Uterus (tissue), 4 donors: ENCODE data around the gene STAB2. TPM values are rescaled to one million over a fixed set of nuclear protein-coding genes. Genes with fewer than 3 reads are reported as not detected.

ENCODE experiments used
- DNase-seq, 2 donors: peaks; one replicate each; pipeline ENCODE4 v3.0.0-alpha.2; 2019 to 2020
- H3K27ac ChIP-seq, 2 donors: fragments of 200-600 bp; sonication (generic); 1 replicate in 1 of 2; 2 replicates in 1 of 2; pipeline ENCODE4 v1.5.1; 2016 to 2018
- H3K27me3 ChIP-seq, 2 donors: fragments of 200-600 bp; sonication (generic); one replicate each; pipeline ENCODE4 v1.5.1; 2018 to 2019; ENCODE audit warnings: control low read depth in 1 of 2
- H3K36me3 ChIP-seq, 2 donors: fragments of 200-600 bp; sonication (generic); one replicate each; pipeline ENCODE4 v1.5.1; 2019; ENCODE audit warnings: control low read depth in 1 of 2
- H3K4me1 ChIP-seq, 2 donors: fragments of 200-600 bp; sonication (generic); one replicate each; pipeline ENCODE4 v1.5.1; 2018 to 2019; ENCODE audit warnings: control low read depth in 1 of 2
- H3K4me3 ChIP-seq, 2 donors: fragments of 200-600 bp; sonication (generic); 1 replicate in 1 of 2; 2 replicates in 1 of 2; pipeline ENCODE4 v1.5.1; 2018 to 2019; ENCODE audit warnings: mild to moderate bottlenecking in 1 of 2
- H3K9me3 ChIP-seq, 2 donors: fragments of 200-600 bp; sonication (generic); one replicate each; pipeline ENCODE4 v1.5.1; 2019; ENCODE audit warnings: control low read depth in 1 of 2
- POLR2A ChIP-seq, 2 donors: fragments of 450-650 bp; IDR thresholded peaks; one replicate each; pipeline ENCODE4 v1.6.1; 2016; ENCODE audit warnings: antibody characterized with exemption in 2 of 2, mild to moderate bottlenecking in 1 of 2, moderate library complexity in 1 of 2
- intact Hi-C: fragments of 100-400 bp; cut with DNase I; formaldehyde crosslinking; loops from one replicate; pipeline ENCODE4 v1.15.1; 2023; ENCODE audit warnings: low total_unique reads
- total RNA-seq, 4 donors: library from RNA; depleted of rRNA in 3 of 4; stranded (reverse); fragments of >200 nt in 3 of 4; gene quantifications; one replicate each; pipeline versions ENCODE4 v1.1.0 to v1.2.4, GENCODE V29; 2014 to 2023
- TF ChIP-seq, protein P1 (sequence below), 4 experiments: fragments of 200-600 bp in 2 of 4; fragments of 450-650 bp in 2 of 4; sonication (generic) in 2 of 4; IDR thresholded peaks; one replicate each; pipeline ENCODE4 v1.5.1; 2016 to 2019; ENCODE audit warnings: antibody characterized with exemption in 4 of 4, mild to moderate bottlenecking in 2 of 4, moderate library complexity in 1 of 4
- donor health status: DM: yes; HTN: yes; CAD: no.

The STAB2 gene
- total RNA-seq, 4 donors from 2014 or later = 0.21 to 19.4 (median 2.6) TPM; not detected in 1

DNA sequence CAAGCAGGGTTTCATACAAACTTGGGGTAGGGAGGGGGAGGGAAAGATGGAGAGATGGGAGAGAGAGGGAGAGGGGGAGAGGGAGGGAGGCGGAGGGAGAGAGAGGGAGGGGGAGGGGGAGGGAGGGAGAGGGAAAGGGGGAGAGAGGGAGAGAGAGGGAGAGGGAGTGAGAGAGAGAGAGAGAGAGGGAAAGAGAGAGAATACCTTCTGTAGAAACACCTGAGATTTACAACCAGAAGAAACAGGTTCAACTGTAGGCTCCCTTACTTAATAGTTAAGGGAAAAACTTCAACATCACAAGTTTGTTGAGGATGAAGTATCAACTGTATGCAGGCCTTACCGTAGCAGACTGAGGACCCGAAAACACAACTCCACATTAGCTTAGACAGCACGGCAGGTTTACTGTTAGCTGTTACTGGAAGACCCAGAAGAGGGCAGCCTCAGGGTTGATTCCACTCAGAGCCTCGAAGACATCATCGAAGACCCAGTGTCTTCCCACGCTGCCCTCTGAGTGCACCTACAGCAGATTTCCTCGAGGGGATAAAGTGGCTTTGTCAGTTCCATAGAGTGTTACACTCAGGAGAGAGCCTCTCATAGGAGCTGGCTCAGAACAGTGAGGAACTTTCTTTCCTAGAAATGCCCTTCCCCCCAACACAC is 181.5 kb downstream of the STAB2 start:
- peaks cover 0 to 4% of the 10 kb centered on the region in 2 donors for H3K4me1 ChIP-seq
- H3K36me3 ChIP-seq = no peaks in the 10 kb centered on the region
- H3K9me3 ChIP-seq = no peaks in the 10 kb centered on the region
- H3K27me3 ChIP-seq = no peaks in the 10 kb centered on the region
- TF ChIP-seq, protein P1, sequence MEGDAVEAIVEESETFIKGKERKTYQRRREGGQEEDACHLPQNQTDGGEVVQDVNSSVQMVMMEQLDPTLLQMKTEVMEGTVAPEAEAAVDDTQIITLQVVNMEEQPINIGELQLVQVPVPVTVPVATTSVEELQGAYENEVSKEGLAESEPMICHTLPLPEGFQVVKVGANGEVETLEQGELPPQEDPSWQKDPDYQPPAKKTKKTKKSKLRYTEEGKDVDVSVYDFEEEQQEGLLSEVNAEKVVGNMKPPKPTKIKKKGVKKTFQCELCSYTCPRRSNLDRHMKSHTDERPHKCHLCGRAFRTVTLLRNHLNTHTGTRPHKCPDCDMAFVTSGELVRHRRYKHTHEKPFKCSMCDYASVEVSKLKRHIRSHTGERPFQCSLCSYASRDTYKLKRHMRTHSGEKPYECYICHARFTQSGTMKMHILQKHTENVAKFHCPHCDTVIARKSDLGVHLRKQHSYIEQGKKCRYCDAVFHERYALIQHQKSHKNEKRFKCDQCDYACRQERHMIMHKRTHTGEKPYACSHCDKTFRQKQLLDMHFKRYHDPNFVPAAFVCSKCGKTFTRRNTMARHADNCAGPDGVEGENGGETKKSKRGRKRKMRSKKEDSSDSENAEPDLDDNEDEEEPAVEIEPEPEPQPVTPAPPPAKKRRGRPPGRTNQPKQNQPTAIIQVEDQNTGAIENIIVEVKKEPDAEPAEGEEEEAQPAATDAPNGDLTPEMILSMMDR (IDR thresholded peaks at IDR 0.05) = no peak
- no peak for TF ChIP-seq POLR2A (IDR thresholded peaks at IDR 0.05)
- intact Hi-C loops = no loop called here
- H3K27ac ChIP-seq = no peak overlapping the region
- H3K4me3 ChIP-seq = no peak overlapping the region
- DNase-seq = no peak

DNA sequence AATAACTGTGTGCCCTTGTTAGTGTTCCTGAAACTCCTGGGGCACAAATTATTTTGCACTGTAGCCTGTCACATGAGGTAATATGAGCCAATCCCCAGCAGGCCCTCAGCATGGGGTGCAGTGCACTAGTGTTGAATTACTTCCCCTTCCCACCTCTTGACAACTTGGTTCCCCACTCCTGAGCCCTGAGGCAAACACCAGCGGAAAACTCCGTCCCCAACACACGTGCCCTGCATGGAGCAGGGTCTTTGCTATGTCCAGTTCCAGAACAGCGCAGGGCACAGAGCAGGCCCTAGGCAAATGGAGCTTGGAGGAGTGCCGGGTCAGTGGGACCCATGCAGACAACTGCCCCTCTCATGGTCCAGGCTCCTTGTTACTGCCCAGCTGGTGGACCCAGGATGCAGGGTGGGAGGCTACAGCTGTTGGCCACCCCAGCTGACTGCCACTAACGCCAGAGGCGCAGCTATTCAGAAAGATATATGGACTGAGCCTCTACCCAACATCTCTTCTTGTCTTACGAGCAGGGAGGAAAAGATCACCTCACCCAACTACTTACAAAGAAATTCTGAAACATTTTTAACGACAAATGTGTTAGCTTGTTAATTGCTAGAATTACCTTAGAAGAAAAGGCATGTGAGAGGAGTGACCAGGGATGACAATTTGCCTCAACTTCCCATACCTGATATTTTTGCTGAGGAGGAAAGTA is 182.3 kb downstream of the STAB2 start:
- TF ChIP-seq POLR2A (IDR thresholded peaks at IDR 0.05) = no peak
- TF ChIP-seq, protein P1 (IDR thresholded peaks at IDR 0.05) = no peak
- intact Hi-C loops = no loop called here
- no peaks in the 10 kb centered on the region for H3K27me3 ChIP-seq
- no peaks in the 10 kb centered on the region for H3K36me3 ChIP-seq
- no peak overlapping the region for H3K4me3 ChIP-seq
- H3K9me3 ChIP-seq = no peaks in the 10 kb centered on the region
- no peak overlapping the region for H3K27ac ChIP-seq
- no peak for DNase-seq
- H3K4me1 ChIP-seq = peaks cover 0 to 4% of the 10 kb centered on the region in 2 donors

DNA sequence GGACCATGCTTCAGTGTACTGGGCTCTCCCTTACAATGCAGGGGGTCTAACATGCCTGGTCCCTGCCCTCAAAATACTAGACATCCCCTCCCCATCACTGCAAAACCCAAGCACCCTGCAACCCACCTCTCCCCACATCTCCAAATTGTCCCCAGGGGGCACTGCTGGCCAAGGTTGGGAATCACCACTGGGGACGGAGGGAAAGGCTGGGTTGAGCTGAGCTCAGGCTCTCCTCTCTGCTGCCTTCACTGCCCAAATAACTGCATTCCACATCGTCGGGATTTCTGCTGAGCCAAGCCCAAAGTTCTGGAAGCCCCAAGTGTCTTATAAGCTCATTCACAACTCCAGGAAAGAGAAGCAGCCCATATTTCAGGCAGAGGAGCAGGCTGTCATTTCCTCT is 184.4 kb downstream of the STAB2 start:
- TF ChIP-seq, protein P1 (IDR thresholded peaks at IDR 0.05) = peak in 3 of 4 experiments; percentile 48 to 69 (median 61)
- no peak for TF ChIP-seq POLR2A (IDR thresholded peaks at IDR 0.05)
- H3K27me3 ChIP-seq = no peaks in the 10 kb centered on the region
- no peaks in the 10 kb centered on the region for H3K36me3 ChIP-seq
- H3K4me1 ChIP-seq = peaks cover 0 to 4% of the 10 kb centered on the region in 2 donors
- peak overlapping the region in 1 of 2 donors; percentile 4 for H3K27ac ChIP-seq
- H3K9me3 ChIP-seq = no peaks in the 10 kb centered on the region
- intact Hi-C loops = loop anchor here (10.0 kb wide), 1 partner anchor 103 kb away; no protein-coding TSS in a partner anchor
- peak; percentile 52 to 56 for DNase-seq
- no peak overlapping the region for H3K4me3 ChIP-seq

DNA sequence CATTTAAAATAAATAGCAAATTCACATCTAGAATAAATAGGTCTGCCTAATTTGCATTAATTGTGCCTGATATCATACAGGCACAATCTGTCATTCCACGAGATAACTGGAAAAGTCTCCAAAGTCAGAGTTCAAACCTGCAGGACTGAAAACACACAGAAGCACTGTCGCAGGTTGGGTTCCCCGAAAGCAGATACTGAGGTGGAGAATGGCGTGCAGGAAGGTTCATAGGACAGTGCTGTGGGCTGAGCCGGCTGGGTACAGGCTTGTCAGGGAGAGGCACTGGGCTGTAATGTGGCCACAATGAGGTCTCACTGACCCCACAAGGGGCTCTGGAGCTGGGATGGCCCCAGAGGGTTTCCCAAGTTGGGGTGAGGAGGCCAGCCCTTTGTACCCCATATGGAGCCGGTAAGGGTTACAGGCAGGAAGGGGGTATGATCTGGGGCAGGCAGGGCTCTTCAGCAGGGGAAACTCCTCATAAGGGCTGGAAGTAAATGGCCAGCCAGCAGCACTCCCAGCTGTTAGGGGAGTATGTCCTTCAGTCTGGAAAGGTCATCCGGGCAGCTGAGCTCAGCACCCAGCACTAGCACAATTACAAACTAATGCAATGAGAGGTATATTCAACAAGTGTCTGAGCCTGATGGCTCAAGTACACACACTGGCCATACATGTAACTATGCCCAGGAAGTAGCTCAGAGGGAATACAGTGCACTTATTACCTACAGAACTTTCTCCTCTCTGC is 185.5 kb downstream of the STAB2 start:
- no peaks in the 10 kb centered on the region for H3K9me3 ChIP-seq
- H3K4me1 ChIP-seq = peaks cover 0 to 4% of the 10 kb centered on the region in 2 donors
- DNase-seq = no peak
- TF ChIP-seq, protein P1 (IDR thresholded peaks at IDR 0.05) = no peak
- TF ChIP-seq POLR2A (IDR thresholded peaks at IDR 0.05) = no peak
- peak overlapping the region in 1 of 2 donors; percentile 35 for H3K27ac ChIP-seq
- no peak overlapping the region for H3K4me3 ChIP-seq
- no peaks in the 10 kb centered on the region for H3K36me3 ChIP-seq
- intact Hi-C loops = loop anchor here (10.0 kb wide), 1 partner anchor 102 kb away; no protein-coding TSS in a partner anchor
- H3K27me3 ChIP-seq = no peaks in the 10 kb centered on the region
